ENCODE results near the gene ZNF106.

DNA sequence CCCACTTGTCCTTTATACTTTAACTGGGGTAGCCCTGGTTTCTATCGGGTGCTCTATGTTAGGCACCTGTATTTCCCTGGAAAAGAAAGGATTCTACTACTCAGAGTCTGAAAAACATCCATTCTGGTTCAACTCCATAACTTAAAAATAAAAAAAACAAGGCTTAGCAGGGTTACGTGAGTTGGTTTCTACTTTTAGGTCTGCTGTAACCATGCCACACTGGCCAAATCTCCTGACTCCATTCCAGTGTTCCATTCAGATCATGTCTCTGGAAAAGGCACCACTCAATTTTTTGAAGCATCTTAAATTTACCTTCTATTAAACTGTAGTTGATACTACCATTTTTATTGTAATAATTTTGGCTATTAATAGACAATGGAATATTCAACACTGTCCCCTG lies 69.6 kb downstream of the ZNF106 start:
- TF ChIP-seq, protein P1, sequence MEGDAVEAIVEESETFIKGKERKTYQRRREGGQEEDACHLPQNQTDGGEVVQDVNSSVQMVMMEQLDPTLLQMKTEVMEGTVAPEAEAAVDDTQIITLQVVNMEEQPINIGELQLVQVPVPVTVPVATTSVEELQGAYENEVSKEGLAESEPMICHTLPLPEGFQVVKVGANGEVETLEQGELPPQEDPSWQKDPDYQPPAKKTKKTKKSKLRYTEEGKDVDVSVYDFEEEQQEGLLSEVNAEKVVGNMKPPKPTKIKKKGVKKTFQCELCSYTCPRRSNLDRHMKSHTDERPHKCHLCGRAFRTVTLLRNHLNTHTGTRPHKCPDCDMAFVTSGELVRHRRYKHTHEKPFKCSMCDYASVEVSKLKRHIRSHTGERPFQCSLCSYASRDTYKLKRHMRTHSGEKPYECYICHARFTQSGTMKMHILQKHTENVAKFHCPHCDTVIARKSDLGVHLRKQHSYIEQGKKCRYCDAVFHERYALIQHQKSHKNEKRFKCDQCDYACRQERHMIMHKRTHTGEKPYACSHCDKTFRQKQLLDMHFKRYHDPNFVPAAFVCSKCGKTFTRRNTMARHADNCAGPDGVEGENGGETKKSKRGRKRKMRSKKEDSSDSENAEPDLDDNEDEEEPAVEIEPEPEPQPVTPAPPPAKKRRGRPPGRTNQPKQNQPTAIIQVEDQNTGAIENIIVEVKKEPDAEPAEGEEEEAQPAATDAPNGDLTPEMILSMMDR (IDR thresholded peaks at IDR 0.05), result no peak
- no peak for TF ChIP-seq POLR2A (IDR thresholded peaks at IDR 0.05)
- no peak for TF ChIP-seq POLR2AphosphoS5 (IDR thresholded peaks at IDR 0.05)
- no peak for TF ChIP-seq EP300 (IDR thresholded peaks at IDR 0.05)

All from suprapubic skin (tissue), 4 donors.